Measurements from ENCODE around the gene AURKAIP1. TPM values are rescaled to one million over a fixed set of nuclear protein-coding genes. Genes with fewer than 3 reads are reported as not detected.
"Not testable (repeated sequence)": the region's sequence is repeated elsewhere in the genome, so short reads cannot be mapped to it uniquely, and the experiment has no call there.

The AURKAIP1 gene
- total and polyA plus RNA-seq, 2 donors from 2014 or later, result 111 to 359 TPM

DNA sequence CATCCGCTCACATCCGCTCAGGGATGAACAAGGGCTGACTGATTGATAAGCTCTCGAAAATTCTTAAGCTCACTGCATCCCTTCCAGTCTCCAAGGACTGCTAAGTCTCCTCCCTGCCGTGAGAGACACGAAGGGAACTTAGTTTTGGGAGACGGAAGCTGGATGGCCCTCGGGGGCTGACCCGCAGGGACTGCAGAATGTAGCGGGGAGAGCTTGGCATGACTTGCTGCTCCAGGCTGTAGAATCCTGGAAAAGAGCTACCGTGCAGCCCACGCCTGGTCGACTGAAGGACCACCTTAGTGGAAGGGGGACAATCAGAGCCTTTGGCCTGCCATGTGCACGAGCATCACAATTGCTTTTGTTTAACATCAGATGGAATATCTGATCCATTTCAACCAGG is 40.7 kb upstream of the AURKAIP1 start:
- no peak overlapping the region for H3K9ac ChIP-seq (ENCODE audit: low read length in 3 of 3)
- H3K9me3 ChIP-seq (ENCODE audit: control insufficient read depth in 2 of 3, insufficient read depth in 1 of 3, low read length in 3 of 3), result no peaks in the 10 kb centered on the region
- DNase-seq (peak in 1 of 5 donors; percentile 54), FAIRE-seq (no peak)
- no peak overlapping the region for H3K4me3 ChIP-seq (ENCODE audit: low read length in 3 of 3)
- H3K27ac ChIP-seq (ENCODE audit: low read depth in 2 of 2, low read length in 2 of 2), result no peak overlapping the region
- no peaks in the 10 kb centered on the region for H3K36me3 ChIP-seq (ENCODE audit: control insufficient read depth in 2 of 3, insufficient read depth in 3 of 3, low read length in 3 of 3)
- H3K27me3 ChIP-seq (ENCODE audit: control insufficient read depth, insufficient read depth, low read length), result no peaks in the 10 kb centered on the region
- H3K4me1 ChIP-seq (ENCODE audit: control insufficient read depth in 2 of 3, insufficient read depth in 2 of 3, low read depth in 1 of 3, low read length in 3 of 3), result peaks cover 0 to 6% (median 0%) of the 10 kb centered on the region in 3 donors
- no peak for TF ChIP-seq CTCF (IDR thresholded peaks at IDR 0.05; ENCODE audit: borderline replicate concordance, extremely low read depth, insufficient read depth)
- intact Hi-C loops (cut with DNase I), result no loop called here

DNA sequence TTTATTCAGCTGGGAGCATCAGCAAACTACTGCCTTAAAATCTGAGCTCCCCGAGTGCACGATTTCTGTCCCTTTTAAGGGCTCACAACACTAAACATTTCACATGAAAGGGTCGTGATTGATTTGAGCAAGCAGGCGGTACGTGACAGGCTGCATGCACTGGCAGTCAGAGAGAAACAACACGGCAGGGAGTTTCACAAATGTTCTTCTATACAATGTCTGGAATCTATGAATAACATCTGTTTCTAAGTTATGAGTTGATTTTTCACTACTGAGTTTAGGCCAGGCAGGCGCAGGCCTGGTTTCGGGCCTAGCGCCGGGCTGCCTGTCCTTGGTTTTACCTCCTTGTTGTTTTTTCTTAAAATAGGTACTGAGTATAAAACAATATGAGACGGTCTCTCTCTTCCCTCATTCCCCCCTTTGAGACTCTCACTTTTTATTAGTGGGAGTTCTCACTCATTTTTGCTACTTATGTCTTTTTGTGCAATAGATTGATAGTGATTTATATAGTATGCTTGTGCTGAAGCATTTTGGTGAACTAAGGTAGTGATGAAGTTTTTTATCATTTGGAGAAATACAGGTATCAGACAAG is 37.4 kb upstream of the AURKAIP1 start:
- DNase-seq, result peak in 1 of 5 donors; percentile 5
- FAIRE-seq; H3K4me1 ChIP-seq (ENCODE audit: control insufficient read depth in 2 of 3, insufficient read depth in 2 of 3, low read depth in 1 of 3, low read length in 3 of 3); H3K27ac ChIP-seq (ENCODE audit: low read depth in 2 of 2, low read length in 2 of 2); H3K36me3 ChIP-seq (ENCODE audit: control insufficient read depth in 2 of 3, insufficient read depth in 3 of 3, low read length in 3 of 3); intact Hi-C loops (cut with DNase I); H3K9me3 ChIP-seq (ENCODE audit: control insufficient read depth in 2 of 3, insufficient read depth in 1 of 3, low read length in 3 of 3); H3K4me3 ChIP-seq (ENCODE audit: low read length in 3 of 3); H3K27me3 ChIP-seq (ENCODE audit: control insufficient read depth, insufficient read depth, low read length); H3K9ac ChIP-seq (ENCODE audit: low read length in 3 of 3): not testable (repeated sequence)

DNA sequence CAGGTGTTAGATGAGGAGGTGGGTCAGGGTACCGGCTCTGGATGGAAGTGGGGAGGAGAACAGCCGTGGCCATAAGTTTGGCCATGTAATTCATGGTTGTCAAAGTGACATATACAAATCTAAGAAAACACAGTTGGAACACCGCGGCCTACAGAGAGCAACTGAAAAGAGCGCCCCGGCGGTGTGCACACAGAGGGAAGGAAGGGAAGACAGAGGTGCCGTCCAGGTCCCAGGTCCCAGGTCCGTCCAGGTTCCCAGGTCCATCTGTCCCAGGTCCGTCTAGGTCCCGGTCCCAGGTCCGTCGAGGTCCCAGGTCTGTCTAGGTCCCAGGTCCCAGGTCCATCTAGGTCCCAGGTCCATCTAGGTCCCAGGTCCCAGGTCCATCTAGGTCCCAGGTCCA is 36.6 kb upstream of the AURKAIP1 start:
- Histone ChIP-seq H3K4me1 (ENCODE audit: control insufficient read depth in 2 of 3, insufficient read depth in 2 of 3, low read depth in 1 of 3, low read length in 3 of 3) (peaks cover 0 to 5% (median 0%) of the 10 kb centered on the region in 3 donors), H3K9ac (ENCODE audit: low read length in 3 of 3) (no peak overlapping the region), H3K27ac (ENCODE audit: low read depth in 2 of 2, low read length in 2 of 2) (no peak overlapping the region), H3K36me3 (ENCODE audit: control insufficient read depth in 2 of 3, insufficient read depth in 3 of 3, low read length in 3 of 3) (no peaks in the 10 kb centered on the region), H3K4me3 (ENCODE audit: low read length in 3 of 3) (no peak overlapping the region), H3K27me3 (ENCODE audit: control insufficient read depth, insufficient read depth, low read length) (no peaks in the 10 kb centered on the region), H3K9me3 (ENCODE audit: control insufficient read depth in 2 of 3, insufficient read depth in 1 of 3, low read length in 3 of 3) (no peaks in the 10 kb centered on the region)
- TF ChIP-seq CTCF (IDR thresholded peaks at IDR 0.05; ENCODE audit: borderline replicate concordance, extremely low read depth, insufficient read depth), result no peak
- DNase-seq (peak in 1 of 5 donors; percentile 57), FAIRE-seq (no peak)
- intact Hi-C loops (cut with DNase I), result no loop called here

GRCh38 chr1:1410238-1410637 is 35.2 kb upstream of the AURKAIP1 start:
- FAIRE-seq; H3K4me3 ChIP-seq (ENCODE audit: low read length in 3 of 3); H3K27me3 ChIP-seq (ENCODE audit: control insufficient read depth, insufficient read depth, low read length); intact Hi-C loops (cut with DNase I); DNase-seq; H3K36me3 ChIP-seq (ENCODE audit: control insufficient read depth in 2 of 3, insufficient read depth in 3 of 3, low read length in 3 of 3); H3K9me3 ChIP-seq (ENCODE audit: control insufficient read depth in 2 of 3, insufficient read depth in 1 of 3, low read length in 3 of 3); H3K27ac ChIP-seq (ENCODE audit: low read depth in 2 of 2, low read length in 2 of 2); H3K9ac ChIP-seq (ENCODE audit: low read length in 3 of 3): not testable (repeated sequence)
- peaks cover 0 to 15% (median 0%) of the 10 kb centered on the region in 3 donors for H3K4me1 ChIP-seq (ENCODE audit: control insufficient read depth in 2 of 3, insufficient read depth in 2 of 3, low read depth in 1 of 3, low read length in 3 of 3)

Measured in kidney (tissue), 14 donors.